Stimulated activated naive CD8-positive, alpha-beta T cell treated with anti-CD3 and anti-CD28 coated beads, Interleukin-15, amount 100 ng/mL, for 72 hours (primary cell): ENCODE data around the gene DSEL.

Source experiments
- ATAC-seq: fragments of 150-1000 bp; cut with Tn5 transposase; 2 replicates; pipeline ENCODE4 v1.10.0; 2021; ENCODE audit warnings: mild to moderate bottlenecking, moderate library complexity
- DNase-seq, 2 donors: peaks; one replicate each; pipeline ENCODE4 v3.0.0; 2021 to 2022
- H3K27ac Mint-ChIP-seq, 2 donors: one replicate each; pipeline ENCODE4 v1.8.0; 2022; ENCODE audit warnings: mild to moderate bottlenecking in 2 of 2, mixed read lengths in 2 of 2, moderate library complexity in 2 of 2
- H3K27me3 Mint-ChIP-seq: one replicate; pipeline ENCODE4 v1.8.0; 2022; ENCODE audit warnings: mixed read lengths
- H3K4me1 Mint-ChIP-seq: one replicate; pipeline ENCODE4 v1.8.0; 2022; ENCODE audit warnings: mild to moderate bottlenecking, mixed read lengths
- H3K4me3 Mint-ChIP-seq, 2 donors: one replicate each; pipeline ENCODE4 v1.8.0; 2022; ENCODE audit warnings: mild to moderate bottlenecking in 2 of 2, mixed read lengths in 2 of 2, moderate library complexity in 1 of 2
- H3K9me3 Mint-ChIP-seq, 2 donors: one replicate each; pipeline ENCODE4 v1.8.0; 2022; ENCODE audit warnings: mixed read lengths in 2 of 2

DSEL gene

GRCh38 chr18:67516539-67517443 is at the start of gene DSEL:
DSEL (minus strand) TSS chr18:67516720; CDS start chr18:67514608, 2,112 bp downstream.
- ATAC-seq: peak; percentile 94
- Mint-ChIP-seq H3K27ac (peak within 1 kb of the TSS; percentile 71 to 90), H3K27me3 (peaks cover 9% of the 10 kb centered on the region), H3K4me3 (peak within 1 kb of the TSS; percentile 91 to 98), H3K9me3 (no peaks in the 10 kb centered on the region), H3K4me1 (peaks cover 28% of the 10 kb centered on the region)
- DNase-seq: peak; percentile 94 to 97

- Mint-ChIP-seq H3K4me1 (no peaks in the 10 kb centered on the region), H3K27me3 (no peaks in the 10 kb centered on the region), H3K4me3 (no peak overlapping the region), H3K27ac (no peak overlapping the region), H3K9me3 (no peaks in the 10 kb centered on the region)
- DNase-seq (no peak), ATAC-seq (no peak)
These were observed 36.9 kb upstream of the DSEL start for GRCh38 chr18:67553437-67553836.

- ATAC-seq: no peak
- Mint-ChIP-seq H3K4me1 (no peaks in the 10 kb centered on the region), H3K27me3 (no peaks in the 10 kb centered on the region), H3K27ac (no peak overlapping the region), H3K4me3 (no peak overlapping the region), H3K9me3 (no peaks in the 10 kb centered on the region)
- DNase-seq: no peak
These were observed 34.5 kb upstream of the DSEL start for GRCh38 chr18:67550872-67551520.

GRCh38 chr18:67549946-67550345 is 33.4 kb upstream of the DSEL start:
- no peak for DNase-seq
- H3K27ac Mint-ChIP-seq: no peak overlapping the region
- H3K4me1 Mint-ChIP-seq: no peaks in the 10 kb centered on the region
- no peaks in the 10 kb centered on the region for H3K9me3 Mint-ChIP-seq
- no peak for ATAC-seq
- H3K27me3 Mint-ChIP-seq: no peaks in the 10 kb centered on the region
- no peak overlapping the region for H3K4me3 Mint-ChIP-seq

GRCh38 chr18:67545681-67546080 is 29.2 kb upstream of the DSEL start:
- no peaks in the 10 kb centered on the region for H3K9me3 Mint-ChIP-seq
- no peak for DNase-seq
- H3K27ac Mint-ChIP-seq: no peak overlapping the region
- no peaks in the 10 kb centered on the region for H3K27me3 Mint-ChIP-seq
- H3K4me3 Mint-ChIP-seq: no peak overlapping the region
- no peak for ATAC-seq
- no peaks in the 10 kb centered on the region for H3K4me1 Mint-ChIP-seq

- DNase-seq (no peak), ATAC-seq (no peak)
- Mint-ChIP-seq H3K27ac (no peak overlapping the region), H3K27me3 (no peaks in the 10 kb centered on the region), H3K4me3 (no peak overlapping the region), H3K9me3 (no peaks in the 10 kb centered on the region), H3K4me1 (no peaks in the 10 kb centered on the region)
These were observed 24.0 kb upstream of the DSEL start for GRCh38 chr18:67540559-67540958.

GRCh38 chr18:67531929-67532328 is 15.4 kb upstream of the DSEL start:
- no peak for ATAC-seq
- Mint-ChIP-seq H3K4me1 (no peaks in the 10 kb centered on the region), H3K4me3 (no peak overlapping the region), H3K9me3 (no peaks in the 10 kb centered on the region), H3K27me3 (peaks cover 6% of the 10 kb centered on the region), H3K27ac (no peak overlapping the region)
- no peak for DNase-seq

GRCh38 chr18:67525328-67526099 is 9.0 kb upstream of the DSEL start:
- Mint-ChIP-seq H3K27ac (no peak overlapping the region), H3K4me1 (no peaks in the 10 kb centered on the region), H3K27me3 (peaks cover 10% of the 10 kb centered on the region), H3K9me3 (no peaks in the 10 kb centered on the region), H3K4me3 (no peak overlapping the region)
- DNase-seq: no peak
- no peak for ATAC-seq

- H3K9me3 Mint-ChIP-seq: no peaks in the 10 kb centered on the region
- H3K27ac Mint-ChIP-seq: no peak overlapping the region
- ATAC-seq: no peak
- no peak for DNase-seq
- H3K4me1 Mint-ChIP-seq: peaks cover 23% of the 10 kb centered on the region
- no peak overlapping the region for H3K4me3 Mint-ChIP-seq
- peaks cover 15% of the 10 kb centered on the region for H3K27me3 Mint-ChIP-seq
These were observed 3.9 kb upstream of the DSEL start for GRCh38 chr18:67520351-67520921.

GRCh38 chr18:67519592-67519991 is 3.1 kb upstream of the DSEL start:
- no peaks in the 10 kb centered on the region for H3K9me3 Mint-ChIP-seq
- peaks cover 28% of the 10 kb centered on the region for H3K4me1 Mint-ChIP-seq
- H3K4me3 Mint-ChIP-seq: no peak overlapping the region
- peaks cover 18% of the 10 kb centered on the region for H3K27me3 Mint-ChIP-seq
- no peak for DNase-seq
- H3K27ac Mint-ChIP-seq: no peak overlapping the region
- ATAC-seq: no peak

GRCh38 chr18:67518566-67518965 is 2.0 kb upstream of the DSEL start:
- ATAC-seq: no peak
- no peak overlapping the region for H3K27ac Mint-ChIP-seq
- no peak for DNase-seq
- H3K9me3 Mint-ChIP-seq: no peaks in the 10 kb centered on the region
- H3K4me1 Mint-ChIP-seq: peaks cover 28% of the 10 kb centered on the region
- no peak overlapping the region for H3K4me3 Mint-ChIP-seq
- peaks cover 18% of the 10 kb centered on the region for H3K27me3 Mint-ChIP-seq

GRCh38 chr18:67517444-67517765 is 885 bp upstream of the DSEL start:
- H3K4me1 Mint-ChIP-seq: peaks cover 28% of the 10 kb centered on the region
- H3K9me3 Mint-ChIP-seq: no peaks in the 10 kb centered on the region
- peaks cover 11% of the 10 kb centered on the region for H3K27me3 Mint-ChIP-seq
- no peak overlapping the region for H3K27ac Mint-ChIP-seq
- peak overlapping the region; percentile 91 to 98 for H3K4me3 Mint-ChIP-seq
- DNase-seq (peak in 1 of 2 donors; percentile 4), ATAC-seq (no peak)

GRCh38 chr18:67515942-67516538 is 480 bp downstream of the DSEL start:
- peaks cover 28% of the 10 kb centered on the region for H3K4me1 Mint-ChIP-seq
- peaks cover 9% of the 10 kb centered on the region for H3K27me3 Mint-ChIP-seq
- H3K9me3 Mint-ChIP-seq: no peaks in the 10 kb centered on the region
- no peak overlapping the region for H3K27ac Mint-ChIP-seq
- H3K4me3 Mint-ChIP-seq: peak overlapping the region; percentile 82 to 98
- DNase-seq: peak; percentile 67 to 75
- ATAC-seq: peak; percentile 57

- Mint-ChIP-seq H3K27me3 (peaks cover 9% of the 10 kb centered on the region), H3K4me3 (peak overlapping the region; percentile 82 to 98), H3K4me1 (peaks cover 28% of the 10 kb centered on the region), H3K9me3 (no peaks in the 10 kb centered on the region), H3K27ac (no peak overlapping the region)
- DNase-seq: no peak
- ATAC-seq: no peak
These were observed 1.5 kb downstream of the DSEL start for GRCh38 chr18:67514901-67515540.

- Mint-ChIP-seq H3K9me3 (no peaks in the 10 kb centered on the region), H3K27me3 (peaks cover 9% of the 10 kb centered on the region), H3K4me1 (peaks cover 28% of the 10 kb centered on the region), H3K4me3 (no peak overlapping the region), H3K27ac (no peak overlapping the region)
- DNase-seq (no peak), ATAC-seq (no peak)
These were observed 2.1 kb downstream of the DSEL start for GRCh38 chr18:67514465-67514864.
